Measurements from ENCODE around the gene TTLL3.
"Not testable (repeated sequence)": the region's sequence is repeated elsewhere in the genome, so short reads cannot be mapped to it uniquely, and the experiment has no call there.

The TTLL3 gene

DNA sequence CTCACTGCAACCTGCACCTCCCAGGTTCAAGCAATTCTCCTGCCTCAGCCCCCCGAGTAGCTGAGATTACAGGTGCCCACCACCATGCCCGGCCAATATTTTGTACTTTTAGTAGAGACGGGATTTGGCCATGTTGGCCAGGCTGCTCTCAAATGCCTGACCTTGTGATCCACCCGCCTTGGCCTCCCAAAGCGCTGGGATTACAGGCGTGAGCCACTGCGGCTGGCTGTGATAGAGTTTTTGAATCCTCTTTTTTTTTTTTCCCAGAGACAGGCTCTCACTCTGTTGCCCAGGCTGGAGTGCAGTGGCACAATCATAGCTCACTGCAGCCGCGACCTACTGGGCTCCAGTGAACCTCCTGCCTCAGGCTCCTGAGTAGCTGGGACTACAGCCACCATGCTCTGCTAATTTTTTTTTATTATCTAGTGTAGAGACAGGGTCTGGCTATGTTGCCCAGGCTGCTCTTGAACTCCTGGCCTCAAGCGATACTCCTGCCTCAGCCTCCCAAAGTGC is 55.1 kb downstream of the TTLL3 start:
- H3K4me1 Mint-ChIP-seq; H3K27me3 Mint-ChIP-seq; H3K9me3 Mint-ChIP-seq; DNase-seq (ENCODE audit: low spot score in 2 of 2); H3K36me3 Mint-ChIP-seq; H3K27ac Mint-ChIP-seq; H3K4me3 Mint-ChIP-seq; ATAC-seq (ENCODE audit: low read depth): not testable (repeated sequence)

DNA sequence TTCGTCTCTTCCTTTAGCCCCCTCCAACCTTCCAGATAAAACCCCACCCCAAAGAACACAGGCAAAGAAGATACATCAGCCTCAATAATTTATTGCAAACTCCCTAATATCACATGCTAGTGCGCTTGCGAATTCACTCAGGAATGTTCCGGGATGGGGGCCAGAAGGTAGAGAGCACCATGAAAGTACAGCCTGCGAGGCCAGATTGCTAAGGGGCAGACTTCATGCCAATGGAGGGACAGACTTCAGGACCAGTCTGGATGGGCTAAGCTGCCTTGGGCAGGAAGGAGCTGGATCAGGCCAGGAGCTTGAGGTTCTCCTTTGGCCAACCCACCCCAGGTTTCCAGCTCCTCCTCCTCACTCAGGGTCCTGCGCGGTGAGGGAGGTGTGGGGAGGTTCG is 56.6 kb downstream of the TTLL3 start:
- DNase-seq (ENCODE audit: low spot score in 2 of 2): no peak
- no peak overlapping the region for H3K4me3 Mint-ChIP-seq

DNA sequence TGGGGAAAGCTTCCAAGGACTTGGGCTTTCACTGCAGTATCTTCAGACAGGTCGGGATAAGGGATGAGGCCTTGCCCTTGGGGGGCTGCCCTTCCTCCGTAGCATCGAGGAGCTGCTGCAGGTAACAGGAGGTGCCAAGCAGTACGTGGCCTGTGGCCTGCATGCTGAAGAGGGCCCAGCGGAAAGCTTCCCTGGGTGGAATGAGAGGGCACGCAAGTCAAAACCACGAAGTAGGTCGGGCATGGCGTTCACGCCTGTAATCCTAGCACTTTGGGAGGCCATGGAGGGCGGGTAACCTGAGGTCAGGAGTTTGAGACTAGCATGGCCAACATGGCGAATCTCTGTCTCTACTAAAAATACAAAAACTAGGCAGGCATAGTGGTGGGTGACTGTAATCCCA is 57.0 kb downstream of the TTLL3 start:
- H3K4me1 Mint-ChIP-seq: no peaks in the 10 kb centered on the region
- peaks cover 3% of the 10 kb centered on the region for H3K27me3 Mint-ChIP-seq
- H3K4me3 Mint-ChIP-seq: no peak overlapping the region
- H3K27ac Mint-ChIP-seq: no peak overlapping the region
- no peak for DNase-seq (ENCODE audit: low spot score in 2 of 2)
- H3K36me3 Mint-ChIP-seq: no peaks in the 10 kb centered on the region
- no peak for ATAC-seq (ENCODE audit: low read depth)
- no peaks in the 10 kb centered on the region for H3K9me3 Mint-ChIP-seq

More for the DNA sequence above, 56.6 kb downstream of the TTLL3 start:
- Mint-ChIP-seq H3K4me1 (no peaks in the 10 kb centered on the region), H3K36me3 (no peaks in the 10 kb centered on the region), H3K27ac (no peak overlapping the region), H3K9me3 (no peaks in the 10 kb centered on the region), H3K27me3 (peaks cover 6% of the 10 kb centered on the region)
- ATAC-seq (ENCODE audit: low read depth): no peak

DNA sequence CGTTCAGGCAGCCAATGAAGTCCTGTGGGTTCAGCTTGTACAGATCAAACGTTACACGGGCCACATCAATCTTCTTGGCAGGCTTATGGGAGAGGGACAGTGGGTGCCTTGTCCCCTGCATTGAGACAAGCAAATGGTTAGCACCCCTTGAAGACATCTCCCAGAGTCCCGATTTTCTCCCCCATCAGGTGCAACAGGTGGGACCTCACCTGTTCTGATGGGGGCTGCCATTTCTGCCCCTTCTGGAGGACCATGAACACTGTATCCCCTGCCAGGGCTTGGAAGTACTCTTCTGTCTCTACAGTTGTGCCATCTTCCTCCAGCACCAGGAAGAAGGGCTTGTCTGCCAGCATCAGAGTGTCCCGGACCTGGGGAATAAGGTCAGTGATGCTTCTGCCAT is 59.9 kb downstream of the TTLL3 start:
- Mint-ChIP-seq H3K27ac (no peak overlapping the region), H3K36me3 (no peaks in the 10 kb centered on the region), H3K27me3 (no peaks in the 10 kb centered on the region), H3K9me3 (no peaks in the 10 kb centered on the region), H3K4me1 (no peaks in the 10 kb centered on the region), H3K4me3 (no peak overlapping the region)
- ATAC-seq (ENCODE audit: low read depth): no peak
- DNase-seq (ENCODE audit: low spot score in 2 of 2): no peak

DNA sequence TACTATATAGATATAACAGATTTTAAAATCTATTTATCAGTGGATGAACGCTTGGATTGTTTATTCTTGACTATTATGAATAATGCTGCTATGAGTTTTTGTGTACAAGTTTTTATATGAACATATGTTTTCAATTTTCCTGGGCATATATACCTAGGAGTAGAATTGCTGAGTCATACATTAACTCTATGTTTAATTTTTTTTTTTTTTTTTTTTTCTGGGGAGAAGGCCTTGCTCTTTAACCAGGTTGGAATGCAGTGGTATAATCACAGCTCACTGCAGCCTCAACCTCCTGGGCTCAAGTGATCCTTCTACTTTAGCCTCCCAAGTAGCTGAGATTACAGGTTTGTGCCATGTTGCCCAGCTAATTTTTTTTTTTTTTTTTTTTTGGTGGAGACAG is 60.9 kb downstream of the TTLL3 start:
- no peaks in the 10 kb centered on the region for H3K27me3 Mint-ChIP-seq
- H3K4me1 Mint-ChIP-seq: no peaks in the 10 kb centered on the region
- no peaks in the 10 kb centered on the region for H3K36me3 Mint-ChIP-seq
- no peaks in the 10 kb centered on the region for H3K9me3 Mint-ChIP-seq
- no peak for DNase-seq (ENCODE audit: low spot score in 2 of 2)
- no peak for ATAC-seq (ENCODE audit: low read depth)
- no peak overlapping the region for H3K27ac Mint-ChIP-seq
- H3K4me3 Mint-ChIP-seq: no peak overlapping the region

DNA sequence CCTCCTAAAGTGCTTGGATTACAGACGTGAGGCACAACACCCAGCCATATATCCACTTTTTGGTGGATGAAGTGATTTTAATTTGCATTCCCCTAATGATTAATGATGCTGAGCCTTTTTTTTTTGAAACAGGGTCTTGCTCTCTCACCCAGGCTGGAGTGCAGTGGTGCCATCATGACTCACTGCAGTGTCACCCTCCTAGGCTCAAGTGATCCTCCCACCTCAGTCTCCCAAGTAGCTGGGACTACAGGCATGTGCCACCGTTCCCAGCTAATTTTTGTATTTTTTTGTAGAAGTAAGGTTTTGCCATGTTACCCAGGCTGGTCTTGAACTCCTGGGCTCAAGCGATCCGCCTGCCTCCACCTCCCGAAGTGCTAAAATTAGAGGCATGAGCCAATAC is 62.0 kb downstream of the TTLL3 start:
- not testable (repeated sequence) for H3K27me3 Mint-ChIP-seq; H3K27ac Mint-ChIP-seq; H3K9me3 Mint-ChIP-seq; H3K4me1 Mint-ChIP-seq; DNase-seq (ENCODE audit: low spot score in 2 of 2); H3K36me3 Mint-ChIP-seq; H3K4me3 Mint-ChIP-seq; ATAC-seq (ENCODE audit: low read depth)

DNA sequence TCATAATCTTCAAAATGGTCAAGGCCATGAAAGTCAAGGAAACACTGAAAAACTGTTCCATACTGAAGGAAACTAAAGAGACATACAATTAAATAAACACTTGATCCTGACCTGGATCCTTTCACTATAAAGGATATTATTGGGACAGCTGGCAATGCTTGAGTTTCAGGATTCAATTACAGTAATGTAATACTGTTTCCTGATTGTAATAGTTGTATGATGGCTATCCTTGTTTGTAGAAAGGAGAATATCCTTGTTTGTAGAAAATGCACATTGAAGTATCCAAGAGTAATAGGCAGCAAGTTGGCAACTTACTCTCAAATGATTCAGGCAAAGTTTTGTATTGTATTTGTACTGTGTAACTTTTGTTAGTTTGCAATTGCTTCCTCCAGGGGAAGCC is 65.4 kb downstream of the TTLL3 start:
- peaks cover 5% of the 10 kb centered on the region for H3K27me3 Mint-ChIP-seq
- ATAC-seq (ENCODE audit: low read depth) (no peak), DNase-seq (ENCODE audit: low spot score in 2 of 2) (no peak)
- no peaks in the 10 kb centered on the region for H3K36me3 Mint-ChIP-seq
- H3K9me3 Mint-ChIP-seq: no peaks in the 10 kb centered on the region
- H3K4me3 Mint-ChIP-seq: no peak overlapping the region
- H3K27ac Mint-ChIP-seq: no peak overlapping the region
- H3K4me1 Mint-ChIP-seq: no peaks in the 10 kb centered on the region

DNA sequence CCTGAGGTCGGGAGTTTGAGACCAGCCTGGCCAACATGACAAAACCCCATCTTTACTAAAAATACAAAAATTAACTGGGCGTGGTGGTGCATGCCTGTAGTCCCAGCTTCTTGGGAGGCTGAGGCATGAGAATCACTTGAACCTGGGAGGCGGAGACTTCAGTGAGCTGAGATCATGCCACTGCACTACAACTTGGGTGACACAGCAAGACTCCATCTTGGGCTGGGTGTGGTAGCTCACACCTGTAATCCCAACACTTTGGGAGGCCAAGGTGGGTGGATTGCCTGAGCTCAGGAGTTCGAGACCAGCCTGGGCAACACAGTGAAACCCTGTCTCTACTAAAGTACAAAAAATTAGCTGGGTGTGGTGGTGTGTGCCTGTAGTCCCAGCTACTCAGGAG is 66.2 kb downstream of the TTLL3 start:
- H3K4me1 Mint-ChIP-seq, H3K27ac Mint-ChIP-seq: not testable (repeated sequence)

DNA sequence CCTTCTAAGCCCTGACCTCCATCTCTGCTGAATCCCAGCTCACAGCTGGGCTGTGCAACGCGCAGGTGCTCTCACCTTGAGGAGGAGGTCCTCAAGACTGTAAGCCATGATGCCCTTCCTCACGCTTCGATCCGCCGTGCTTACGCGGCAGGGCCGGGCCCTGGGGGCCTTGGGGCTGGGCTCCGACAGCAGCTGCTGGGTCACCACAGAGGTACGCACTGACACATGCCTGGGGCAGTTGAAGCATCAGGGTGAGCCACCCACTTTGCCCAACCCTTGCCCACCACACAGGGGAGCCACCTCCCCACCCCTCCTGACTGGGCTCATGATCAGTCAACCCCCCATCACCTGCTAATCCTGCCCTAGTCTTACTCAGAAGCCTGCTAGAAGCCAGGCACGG is 66.9 kb downstream of the TTLL3 start:
- DNase-seq (ENCODE audit: low spot score in 2 of 2): no peak
- ATAC-seq (ENCODE audit: low read depth): no peak
- H3K9me3 Mint-ChIP-seq: no peaks in the 10 kb centered on the region
- no peak overlapping the region for H3K4me3 Mint-ChIP-seq
- H3K27ac Mint-ChIP-seq: no peak overlapping the region
- no peaks in the 10 kb centered on the region for H3K4me1 Mint-ChIP-seq
- peaks cover 5% of the 10 kb centered on the region for H3K27me3 Mint-ChIP-seq
- no peaks in the 10 kb centered on the region for H3K36me3 Mint-ChIP-seq

More for the DNA sequence above, 66.2 kb downstream of the TTLL3 start:
- not testable (repeated sequence) for H3K4me3 Mint-ChIP-seq; H3K27me3 Mint-ChIP-seq; ATAC-seq (ENCODE audit: low read depth); H3K9me3 Mint-ChIP-seq; DNase-seq (ENCODE audit: low spot score in 2 of 2); H3K36me3 Mint-ChIP-seq

DNA sequence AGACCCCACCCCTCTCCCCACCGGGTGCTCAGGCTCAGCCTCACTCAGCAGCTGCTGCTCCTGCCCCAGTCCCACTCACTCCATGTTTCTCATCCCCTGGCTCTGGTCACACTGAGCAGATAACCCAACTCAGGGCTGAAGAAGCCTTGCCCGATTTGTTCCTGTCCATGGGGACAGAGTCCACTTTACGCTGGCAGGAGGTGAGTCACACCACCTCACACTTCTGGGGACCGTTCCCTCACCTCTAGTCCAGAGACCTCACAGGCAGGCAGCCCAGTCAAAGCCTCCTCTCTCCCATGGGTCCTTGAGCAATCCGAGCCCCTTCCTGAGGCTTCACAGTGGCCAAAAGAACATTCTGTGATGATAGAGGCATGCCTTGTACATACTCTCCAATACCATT is 68.6 kb downstream of the TTLL3 start:
- H3K27me3 Mint-ChIP-seq: peaks cover 5% of the 10 kb centered on the region
- ATAC-seq (ENCODE audit: low read depth): no peak
- no peak overlapping the region for H3K4me3 Mint-ChIP-seq
- H3K4me1 Mint-ChIP-seq: no peaks in the 10 kb centered on the region
- no peak for DNase-seq (ENCODE audit: low spot score in 2 of 2)
- no peak overlapping the region for H3K27ac Mint-ChIP-seq
- H3K9me3 Mint-ChIP-seq: no peaks in the 10 kb centered on the region
- H3K36me3 Mint-ChIP-seq: no peaks in the 10 kb centered on the region

DNA sequence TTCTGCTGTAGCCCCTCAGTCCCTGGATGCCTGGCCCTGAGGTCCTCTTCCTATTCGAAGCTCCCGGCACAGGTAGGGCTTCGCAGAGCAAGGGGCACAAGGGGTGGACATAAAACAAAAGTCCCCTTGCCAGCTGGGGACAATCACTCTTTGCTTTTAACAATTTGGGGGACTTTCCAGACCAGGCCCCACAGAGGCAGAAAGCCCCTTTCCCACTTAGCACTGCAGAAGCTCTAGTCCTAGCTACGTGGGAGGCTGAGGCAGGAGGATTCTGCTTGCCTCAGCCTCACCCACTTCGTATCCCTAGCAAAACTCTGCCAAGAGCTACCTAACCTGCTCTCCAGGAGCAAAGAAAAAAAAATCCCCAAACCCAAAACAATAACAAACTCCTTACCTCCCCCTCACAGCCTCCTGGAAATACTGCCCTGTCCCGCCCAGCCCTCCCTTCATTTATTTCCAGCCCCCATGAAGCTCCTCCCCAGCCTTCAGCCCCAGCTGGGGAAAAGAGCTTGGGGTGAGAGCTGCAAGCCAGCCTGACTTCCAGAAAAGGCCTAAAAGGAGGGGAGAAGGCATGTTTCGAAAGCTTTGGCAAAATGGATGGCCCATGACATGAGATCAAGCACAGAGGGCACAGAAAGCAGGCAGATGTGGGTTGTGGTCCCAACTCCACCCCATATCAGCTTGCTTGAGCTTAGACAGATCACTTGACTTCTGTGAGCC is 69.9 kb downstream of the TTLL3 start, which contains the start of gene CIDEC:
TSS of gene CIDEC (minus strand) at position 424 of the 720 bp plus-strand sequence. CDS start 1,767 bp downstream, outside the sequence.
- no peaks in the 10 kb centered on the region for H3K4me1 Mint-ChIP-seq
- H3K36me3 Mint-ChIP-seq: no peaks in the 10 kb centered on the region
- DNase-seq (ENCODE audit: low spot score in 2 of 2) (no peak), ATAC-seq (ENCODE audit: low read depth) (no peak)
- no peaks in the 10 kb centered on the region for H3K9me3 Mint-ChIP-seq
- peaks cover 5% of the 10 kb centered on the region for H3K27me3 Mint-ChIP-seq
- no peak within 1 kb of the TSS for H3K27ac Mint-ChIP-seq
- no peak within 1 kb of the TSS for H3K4me3 Mint-ChIP-seq

DNA sequence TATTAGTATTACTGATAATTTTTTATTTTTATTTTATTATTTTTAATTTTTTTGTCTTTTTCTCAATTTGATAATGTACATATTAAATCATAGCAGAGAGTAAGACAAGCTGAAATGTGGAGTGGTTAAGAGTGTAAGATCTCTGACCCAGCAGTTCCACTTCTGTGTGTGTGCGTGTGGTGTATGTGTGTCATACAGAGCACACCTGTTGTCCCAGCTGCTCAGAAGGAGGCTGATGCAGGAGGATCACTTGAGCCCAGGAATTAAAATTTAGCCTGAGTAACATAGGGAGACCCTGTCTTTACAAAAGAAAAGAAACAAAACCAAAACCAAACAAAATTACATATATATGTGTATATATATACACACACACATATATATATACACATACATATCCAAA is 71.4 kb downstream of the TTLL3 start:
- Mint-ChIP-seq H3K27me3 (peaks cover 5% of the 10 kb centered on the region), H3K9me3 (no peaks in the 10 kb centered on the region), H3K4me3 (no peak overlapping the region), H3K36me3 (no peaks in the 10 kb centered on the region), H3K27ac (no peak overlapping the region), H3K4me1 (no peaks in the 10 kb centered on the region)
- no peak for DNase-seq (ENCODE audit: low spot score in 2 of 2)
- no peak for ATAC-seq (ENCODE audit: low read depth)

DNA sequence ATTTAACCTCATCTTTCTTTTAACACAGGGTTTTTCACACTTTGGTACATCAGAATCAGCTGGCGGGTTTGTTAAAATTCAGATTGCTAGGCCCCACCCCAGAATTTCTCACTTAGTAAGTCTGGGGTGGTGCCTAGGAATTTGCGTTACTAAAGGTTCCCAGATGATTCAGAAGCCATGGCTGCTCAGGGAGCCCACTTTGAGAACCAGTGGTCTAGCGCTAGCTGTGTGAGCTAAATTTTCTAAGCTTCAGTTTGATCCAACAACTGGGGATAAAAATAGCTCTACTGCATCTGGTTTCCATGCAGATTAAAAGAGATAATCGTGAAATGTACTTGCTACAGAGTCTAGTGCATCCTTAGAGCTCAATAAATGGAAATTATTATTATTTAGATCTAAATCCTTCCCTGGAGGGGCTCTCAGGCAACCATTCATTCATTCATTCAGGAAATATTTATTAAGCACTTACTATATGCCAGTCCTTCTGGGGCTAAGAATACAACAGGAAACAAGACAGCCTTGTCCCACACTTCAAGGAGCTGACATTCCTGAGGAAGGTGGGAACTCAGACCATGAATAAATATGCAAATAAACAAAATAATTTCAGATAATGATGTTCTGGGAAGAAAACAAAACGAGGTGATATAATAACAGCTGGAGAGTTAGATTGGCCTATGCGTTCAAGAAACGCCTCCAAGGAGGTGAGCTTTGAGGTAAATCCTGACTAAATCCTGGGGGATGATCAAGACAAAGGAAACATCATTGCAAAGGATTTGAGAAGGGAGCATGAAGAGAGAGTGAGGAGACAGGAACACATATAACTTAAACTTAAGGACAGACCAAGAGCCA is 73.9 kb downstream of the TTLL3 start:
- no peak for ATAC-seq (ENCODE audit: low read depth)
- H3K36me3 Mint-ChIP-seq: no peaks in the 10 kb centered on the region
- H3K27me3 Mint-ChIP-seq: peaks cover 4% of the 10 kb centered on the region
- H3K27ac Mint-ChIP-seq: no peak overlapping the region
- DNase-seq (ENCODE audit: low spot score in 2 of 2): no peak
- H3K9me3 Mint-ChIP-seq: no peaks in the 10 kb centered on the region
- H3K4me1 Mint-ChIP-seq: no peaks in the 10 kb centered on the region
- no peak overlapping the region for H3K4me3 Mint-ChIP-seq

DNA sequence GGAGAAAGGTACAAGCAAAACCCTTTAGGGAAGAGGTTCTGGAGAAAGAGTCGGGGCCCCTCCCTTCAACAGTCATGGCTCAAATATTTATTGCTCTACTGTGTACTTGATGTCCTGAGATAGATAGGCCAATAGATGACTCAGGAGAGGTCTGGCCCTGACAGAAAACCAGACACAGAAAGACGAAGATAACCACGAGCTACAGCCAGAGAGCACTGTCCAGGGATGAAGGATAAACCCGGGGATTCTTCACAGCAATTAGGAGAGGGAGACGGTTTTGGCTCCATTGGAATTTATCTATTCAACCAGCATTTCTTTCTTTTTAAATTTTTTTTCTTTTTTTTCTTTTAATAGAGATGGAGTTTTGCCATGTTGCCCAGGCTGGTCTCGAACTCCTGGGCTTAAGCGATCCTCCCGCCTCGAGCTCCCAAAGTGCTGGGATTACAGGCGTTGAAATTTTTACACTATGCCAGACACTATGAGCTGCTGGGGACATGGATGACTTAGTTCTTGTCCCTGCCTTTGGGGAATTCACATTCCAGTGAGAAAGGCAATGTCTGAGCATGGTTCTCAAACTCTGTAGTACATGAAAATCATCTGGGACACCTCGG is 74.6 kb downstream of the TTLL3 start:
- Mint-ChIP-seq H3K9me3 (no peaks in the 10 kb centered on the region), H3K27ac (no peak overlapping the region), H3K4me3 (no peak overlapping the region), H3K36me3 (no peaks in the 10 kb centered on the region), H3K27me3 (peaks cover 4% of the 10 kb centered on the region), H3K4me1 (no peaks in the 10 kb centered on the region)
- DNase-seq (ENCODE audit: low spot score in 2 of 2) (no peak), ATAC-seq (ENCODE audit: low read depth) (no peak)

Data from memory B cell (primary cell).